H9 (cell line): ENCODE results near the gene USE1. TPM values are rescaled to one million over a fixed set of nuclear protein-coding genes. Genes with fewer than 3 reads are reported as not detected.
A peak's percentile ranks its signal among the peaks of the same experiment; 100 is the strongest.

Experiments
- DNase-seq: peaks from one replicate; pipeline ENCODE4 v3.0.0-alpha.2; 2017
- H2AFZ ChIP-seq: one replicate; pipeline ENCODE4 v1.6.1; 2013; ENCODE audit warnings: mild to moderate bottlenecking, low read length, control low read depth, moderate library complexity
- H2AK5ac ChIP-seq: 2 replicates; pipeline ENCODE4 v1.6.1; 2013; ENCODE audit warnings: low read length, control low read depth, mixed read lengths; ENCODE audit not compliant: insufficient read length
- H2BK120ac ChIP-seq: one replicate; pipeline ENCODE4 v1.6.1; 2013; ENCODE audit warnings: low read depth, mild to moderate bottlenecking, low read length, control low read depth, inconsistent platforms; ENCODE audit not compliant: poor library complexity, severe bottlenecking
- H2BK12ac ChIP-seq: 2 replicates; pipeline ENCODE4 v1.6.1; 2013; ENCODE audit warnings: low read length, control low read depth, mixed read lengths, low read depth; ENCODE audit not compliant: insufficient read length
- H2BK15ac ChIP-seq: 2 replicates; pipeline ENCODE4 v1.6.1; 2013; ENCODE audit warnings: low read depth, low read length, control low read depth
- H2BK20ac ChIP-seq: one replicate; pipeline ENCODE4 v1.6.1; 2013; ENCODE audit warnings: low read depth, mild to moderate bottlenecking, low read length, control low read depth, inconsistent platforms; ENCODE audit not compliant: poor library complexity, severe bottlenecking
- H2BK5ac ChIP-seq: 2 replicates; pipeline ENCODE4 v1.6.1; 2013; ENCODE audit warnings: low read length, control low read depth, mixed read lengths; ENCODE audit not compliant: insufficient read length
- H3K14ac ChIP-seq: 2 replicates; pipeline ENCODE4 v1.6.1; 2013; ENCODE audit warnings: low read length, control low read depth; ENCODE audit not compliant: insufficient read depth
- H3K18ac ChIP-seq: 2 replicates; pipeline ENCODE4 v1.6.1; 2013; ENCODE audit warnings: low read depth, mild to moderate bottlenecking, mixed read lengths, low read length, control low read depth; ENCODE audit not compliant: insufficient read length
- H3K23ac ChIP-seq: 2 replicates; pipeline ENCODE4 v1.6.1; 2013; ENCODE audit warnings: low read length, control low read depth, mixed read lengths, low read depth; ENCODE audit not compliant: insufficient read length
- H3K23me2 ChIP-seq: 2 replicates; pipeline ENCODE4 v1.6.1; 2013; ENCODE audit warnings: low read depth, mild to moderate bottlenecking, mixed read lengths, low read length, control low read depth; ENCODE audit not compliant: insufficient read length, poor library complexity, severe bottlenecking
- H3K27ac ChIP-seq: 2 replicates; pipeline ENCODE4 v1.5.1; 2013; ENCODE audit warnings: low read length, control low read depth, mixed read lengths, low read depth; ENCODE audit not compliant: insufficient read length
- H3K27me3 ChIP-seq: 2 replicates; pipeline ENCODE4 v1.6.1; 2013; ENCODE audit warnings: low read length, control low read depth, inconsistent platforms; ENCODE audit not compliant: insufficient read depth
- H3K4ac ChIP-seq: 2 replicates; pipeline ENCODE4 v1.6.1; 2013; ENCODE audit warnings: low read depth, mild to moderate bottlenecking, control low read depth, inconsistent platforms, low read length, moderate library complexity
- H3K4me1 ChIP-seq: 2 replicates; pipeline ENCODE4 v1.6.1; 2013; ENCODE audit warnings: low read length, control low read depth, inconsistent platforms; ENCODE audit not compliant: insufficient read depth
- H3K4me2 ChIP-seq: 2 replicates; pipeline ENCODE4 v1.6.1; 2013; ENCODE audit warnings: low read length, control low read depth, mixed read lengths; ENCODE audit not compliant: insufficient read length, insufficient read depth
- H3K56ac ChIP-seq: 2 replicates; pipeline ENCODE4 v1.6.1; 2013; ENCODE audit warnings: low read depth, mild to moderate bottlenecking, mixed read lengths, low read length, control low read depth; ENCODE audit not compliant: insufficient read length
- H3K79me1 ChIP-seq: 2 replicates; pipeline ENCODE4 v1.6.1; 2013; ENCODE audit warnings: low read depth, mild to moderate bottlenecking, moderate library complexity, low read length, control low read depth, inconsistent platforms; ENCODE audit not compliant: insufficient read depth, poor library complexity, severe bottlenecking
- H3K79me2 ChIP-seq: 2 replicates; pipeline ENCODE4 v1.6.1; 2013; ENCODE audit warnings: low read length, control low read depth, inconsistent platforms; ENCODE audit not compliant: insufficient read depth
- H3K9ac ChIP-seq: 2 replicates; pipeline ENCODE4 v1.6.1; 2013; ENCODE audit warnings: low read length, control low read depth, mixed read lengths; ENCODE audit not compliant: insufficient read length; ENCODE audit errors: extremely low read depth
- H3K9me3 ChIP-seq: one replicate; pipeline ENCODE4 v1.6.1; 2013; ENCODE audit warnings: low read depth, low read length, inconsistent platforms; ENCODE audit not compliant: control insufficient read depth
- H3T11ph ChIP-seq: one replicate; pipeline ENCODE4 v1.6.1; 2013; ENCODE audit warnings: mild to moderate bottlenecking, low read length, control low read depth, inconsistent platforms
- H4K20me1 ChIP-seq: one replicate; pipeline ENCODE4 v1.6.1; 2013; ENCODE audit not compliant: control insufficient read depth, insufficient read length, insufficient read depth
- H4K5ac ChIP-seq: 2 replicates; pipeline ENCODE4 v1.6.1; 2013; ENCODE audit warnings: low read depth, mild to moderate bottlenecking, mixed read lengths, low read length, control low read depth; ENCODE audit not compliant: insufficient read length
- H4K8ac ChIP-seq: replicated peaks from 2 replicates; pipeline ENCODE4 v1.6.1; 2013; ENCODE audit warnings: low read length, control low read depth, mixed read lengths, low read depth; ENCODE audit not compliant: insufficient read length
- H4K91ac ChIP-seq: 2 replicates; pipeline ENCODE4 v1.6.1; 2013; ENCODE audit warnings: low read depth, mild to moderate bottlenecking, moderate library complexity, mixed read lengths, low read length, control low read depth; ENCODE audit not compliant: insufficient read length
- H3K27ac Mint-ChIP-seq, 3 experiments: 2 replicates in 2 of 3; 3 replicates in 1 of 3; pipeline ENCODE4 v1.8.0; 2020 to 2021; ENCODE audit warnings: mixed read lengths in 3 of 3, mild to moderate bottlenecking in 1 of 3, moderate library complexity in 1 of 3
- H3K27me3 Mint-ChIP-seq: 2 replicates; pipeline ENCODE4 v1.8.0; 2021; ENCODE audit warnings: low read depth, mild to moderate bottlenecking, moderate library complexity, mixed read lengths
- H3K36me3 Mint-ChIP-seq, 3 experiments: 2 replicates in 2 of 3; 3 replicates in 1 of 3; pipeline ENCODE4 v1.8.0; 2020 to 2021; ENCODE audit warnings: low read depth in 3 of 3, mixed read lengths in 3 of 3; ENCODE audit not compliant: insufficient read depth in 1 of 3
- H3K4me1 Mint-ChIP-seq, 2 experiments: 2 replicates each; pipeline ENCODE4 v1.8.0; 2020; ENCODE audit warnings: mixed read lengths in 2 of 2
- H3K4me3 Mint-ChIP-seq, 2 experiments: 2 replicates in 1 of 2; 3 replicates in 1 of 2; pipeline ENCODE4 v1.8.0; 2020 to 2021; ENCODE audit warnings: mild to moderate bottlenecking in 2 of 2, mixed read lengths in 2 of 2, moderate library complexity in 1 of 2
- H3K9me3 Mint-ChIP-seq, 2 experiments: 2 replicates in 1 of 2; 3 replicates in 1 of 2; pipeline ENCODE4 v1.8.0; 2020; ENCODE audit warnings: mild to moderate bottlenecking in 2 of 2, mixed read lengths in 2 of 2, moderate library complexity in 1 of 2
- WGBS: extraction: QIAGEN DNeasy Blood & Tissue Kit; methylation state at CpG from one replicate; pipeline ENCODE4 v1.1.7; 2013; ENCODE audit warnings: missing lambda C conversion rate, low lambda C conversion rate, mixed read lengths; ENCODE audit not compliant: insufficient read length; ENCODE audit errors: extremely low coverage; 5-methylcytosine and 5-hydroxymethylcytosine counted together
- total RNA-seq: library from RNA; stranded (reverse); gene quantifications from 2 replicates; pipeline ENCODE4 v1.2.1, GENCODE V29; 2021
- TF ChIP-seq, protein P1 (sequence below): fragments of 200-600 bp; sonication (generic); conservative IDR thresholded peaks from 3 replicates; pipeline ENCODE4 v1.8.0; 2021; ENCODE audit warnings: antibody characterized with exemption, mild to moderate bottlenecking

Gene USE1
- total RNA-seq, 1 experiment from 2014 or later: 16.2 TPM

DNA sequence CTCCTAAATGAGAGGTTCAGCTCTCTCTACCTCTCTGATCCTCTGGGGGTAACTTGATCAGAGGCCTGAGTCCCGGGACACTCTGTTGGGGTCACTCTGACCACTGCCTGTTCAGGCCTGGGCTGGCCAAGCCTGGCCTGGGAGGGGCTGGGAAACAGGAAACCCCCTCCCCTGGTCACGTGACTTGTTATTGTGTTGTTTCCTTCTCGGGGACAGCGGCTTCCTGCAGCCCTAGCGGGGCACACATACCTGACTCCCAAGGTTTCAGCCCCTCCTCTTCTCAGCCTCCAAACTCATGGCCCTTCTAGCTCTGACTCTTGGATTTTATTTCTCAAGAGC is 49.5 kb downstream of the USE1 start, which contains the start of gene USHBP1:
USHBP1 (minus strand) TSS at position 105 of the 339 bp plus-strand sequence. CDS start 446 bp downstream, outside the sequence.
- no peak within 1 kb of the TSS for H3K56ac ChIP-seq
- no peak within 1 kb of the TSS for H2BK5ac ChIP-seq
- H4K91ac ChIP-seq: peak within 1 kb of the TSS; percentile 78
- H3K27ac Mint-ChIP-seq: peak within 1 kb of the TSS; percentile 95 to 99 (median 96)
- TF ChIP-seq, protein P1, sequence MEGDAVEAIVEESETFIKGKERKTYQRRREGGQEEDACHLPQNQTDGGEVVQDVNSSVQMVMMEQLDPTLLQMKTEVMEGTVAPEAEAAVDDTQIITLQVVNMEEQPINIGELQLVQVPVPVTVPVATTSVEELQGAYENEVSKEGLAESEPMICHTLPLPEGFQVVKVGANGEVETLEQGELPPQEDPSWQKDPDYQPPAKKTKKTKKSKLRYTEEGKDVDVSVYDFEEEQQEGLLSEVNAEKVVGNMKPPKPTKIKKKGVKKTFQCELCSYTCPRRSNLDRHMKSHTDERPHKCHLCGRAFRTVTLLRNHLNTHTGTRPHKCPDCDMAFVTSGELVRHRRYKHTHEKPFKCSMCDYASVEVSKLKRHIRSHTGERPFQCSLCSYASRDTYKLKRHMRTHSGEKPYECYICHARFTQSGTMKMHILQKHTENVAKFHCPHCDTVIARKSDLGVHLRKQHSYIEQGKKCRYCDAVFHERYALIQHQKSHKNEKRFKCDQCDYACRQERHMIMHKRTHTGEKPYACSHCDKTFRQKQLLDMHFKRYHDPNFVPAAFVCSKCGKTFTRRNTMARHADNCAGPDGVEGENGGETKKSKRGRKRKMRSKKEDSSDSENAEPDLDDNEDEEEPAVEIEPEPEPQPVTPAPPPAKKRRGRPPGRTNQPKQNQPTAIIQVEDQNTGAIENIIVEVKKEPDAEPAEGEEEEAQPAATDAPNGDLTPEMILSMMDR: no peak
- H3K27me3 ChIP-seq: no peaks in the 10 kb centered on the region
- H3T11ph ChIP-seq: no peak within 1 kb of the TSS
- H4K5ac ChIP-seq: peak within 1 kb of the TSS; percentile 34
- H2BK12ac ChIP-seq: peak within 1 kb of the TSS; percentile 69
- peaks cover 5% of the 10 kb centered on the region for H3K23me2 ChIP-seq
- peak within 1 kb of the TSS; percentile 25 for H2AK5ac ChIP-seq
- no peak within 1 kb of the TSS for H2BK15ac ChIP-seq
- peak within 1 kb of the TSS; percentile 34 to 61; a peak in 4 of 5 replicates for H3K4me3 Mint-ChIP-seq
- no peak within 1 kb of the TSS for H2BK20ac ChIP-seq
- no CpG with 5 or more reads among the region's 5 CpGs for WGBS
- peaks cover 18 to 33% of the 10 kb centered on the region in 2 experiments for H3K4me1 Mint-ChIP-seq
- H3K23ac ChIP-seq: no peak within 1 kb of the TSS
- peaks cover 10% of the 10 kb centered on the region for H3K79me1 ChIP-seq
- H4K20me1 ChIP-seq: no peaks in the 10 kb centered on the region
- H3K14ac ChIP-seq: no peak within 1 kb of the TSS
- peaks cover 3% of the 10 kb centered on the region for H3K9me3 ChIP-seq
- H3K79me2 ChIP-seq: no peaks in the 10 kb centered on the region
- peaks cover 4% of the 10 kb centered on the region; the same call in 1 of the 2 replicates for H3K4me1 ChIP-seq
- H3K36me3 Mint-ChIP-seq: peaks cover 2 to 9% (median 6%) of the 10 kb centered on the region in 3 experiments; a peak in 6 of 7 replicates
- no peak within 1 kb of the TSS for H2AFZ ChIP-seq
- H3K27ac ChIP-seq: peak within 1 kb of the TSS; percentile 53
- peak within 1 kb of the TSS; percentile 16 for H3K4me2 ChIP-seq
- H3K9ac ChIP-seq: peak within 1 kb of the TSS; percentile 51
- H3K18ac ChIP-seq: peak within 1 kb of the TSS; percentile 82
- peaks cover 1% of the 10 kb centered on the region for H3K27me3 Mint-ChIP-seq
- DNase-seq: peak; percentile 88
- H4K8ac ChIP-seq: no peak within 1 kb of the TSS
- H3K9me3 Mint-ChIP-seq: no peaks in the 10 kb centered on the region; a peak in 1 of 5 replicates
- H2BK120ac ChIP-seq: no peak within 1 kb of the TSS
- H3K4ac ChIP-seq: peak within 1 kb of the TSS; percentile 59
